HEK293 (cell line): ENCODE data around the gene DCUN1D4.

ENCODE experiments used
- CTCF ChIA-PET: fragments of 350-600 bp; formaldehyde crosslinking; extraction: SDS; loops from one replicate; lab custom pipeline; 2021; ENCODE audit warnings: antibody characterized with exemption; lab: Yijun Ruan, JAX
- POLR2A ChIA-PET: fragments of 300-600 bp; formaldehyde crosslinking; extraction: SDS; loops from one replicate; lab custom pipeline; 2020; ENCODE audit warnings: antibody characterized with exemption, inconsistent platforms; lab: Yijun Ruan, JAX
- H3K27ac ChIP-seq: fragments of 200-500 bp; sonication (Bioruptor generic); 2 replicates; pipeline ENCODE4 v1.5.1; 2014; ENCODE audit warnings: low read depth, low read length, control low read depth, inconsistent platforms; ENCODE audit errors: extremely low read depth
- H3K36me3 ChIP-seq, 2 experiments: fragments of 200-500 bp in 1 of 2; sonication (Bioruptor generic) in 1 of 2; 1 replicate in 1 of 2; 2 replicates in 1 of 2; pipeline ENCODE4 v1.5.1; 2014 to 2017; ENCODE audit warnings: inconsistent platforms in 2 of 2, low read length in 2 of 2; ENCODE audit not compliant: control insufficient read depth in 2 of 2, insufficient read depth in 1 of 2
- H3K4me1 ChIP-seq: fragments of 200-500 bp; sonication (Bioruptor generic); 2 replicates; pipeline ENCODE4 v1.5.1; 2014; ENCODE audit warnings: mild to moderate bottlenecking, low read length, inconsistent platforms; ENCODE audit not compliant: control insufficient read depth, insufficient read depth
- H3K4me3 ChIP-seq: 2 replicates; pipeline ENCODE4 v1.5.1; 2011; ENCODE audit warnings: low read depth, mild to moderate bottlenecking, control low read depth, low read length, moderate library complexity
- H3K9me3 ChIP-seq: fragments of 200-500 bp; sonication (Bioruptor generic); 2 replicates; pipeline ENCODE4 v1.5.1; 2014; ENCODE audit warnings: low read depth, low read length, inconsistent platforms; ENCODE audit not compliant: control insufficient read depth, insufficient read depth
- MYNN ChIP-seq: fragments of 450-650 bp; formaldehyde crosslinking; IDR thresholded peaks from 2 replicates; pipeline ENCODE4 v1.5.1; 2016; ENCODE audit warnings: missing biosample characterization, missing genetic modification characterization, borderline replicate concordance
- RBAK ChIP-seq: fragments of 450-650 bp; formaldehyde crosslinking; IDR thresholded peaks from 2 replicates; pipeline ENCODE4 v1.5.1; 2016; ENCODE audit warnings: missing biosample characterization, missing genetic modification characterization
- ZEB2 ChIP-seq: fragments of 450-650 bp; formaldehyde crosslinking; IDR thresholded peaks from 2 replicates; pipeline ENCODE4 v1.5.1; 2016; ENCODE audit warnings: missing biosample characterization, missing genetic modification characterization
- ZNF140 ChIP-seq: fragments of 450-650 bp; formaldehyde crosslinking; IDR thresholded peaks from 2 replicates; pipeline ENCODE4 v1.5.1; 2016; ENCODE audit warnings: missing biosample characterization, missing genetic modification characterization
- ZNF146 ChIP-seq: fragments of 450-650 bp; formaldehyde crosslinking; IDR thresholded peaks from 2 replicates; pipeline ENCODE4 v1.5.1; 2016; ENCODE audit warnings: missing biosample characterization, missing genetic modification characterization
- ZNF202 ChIP-seq: fragments of 450-650 bp; formaldehyde crosslinking; IDR thresholded peaks from 2 replicates; pipeline ENCODE4 v1.5.1; 2016; ENCODE audit warnings: missing biosample characterization, missing genetic modification characterization, borderline replicate concordance
- ZNF214 ChIP-seq: fragments of 450-650 bp; formaldehyde crosslinking; IDR thresholded peaks from 2 replicates; pipeline ENCODE4 v1.5.1; 2017; ENCODE audit warnings: missing biosample characterization, mild to moderate bottlenecking, missing genetic modification characterization, borderline replicate concordance
- ZNF324 ChIP-seq: fragments of 450-650 bp; formaldehyde crosslinking; IDR thresholded peaks from 2 replicates; pipeline ENCODE4 v1.5.1; 2016; ENCODE audit warnings: missing biosample characterization, missing genetic modification characterization
- ZNF350 ChIP-seq: fragments of 450-650 bp; formaldehyde crosslinking; IDR thresholded peaks from 2 replicates; pipeline ENCODE4 v1.5.0; 2017; ENCODE audit warnings: missing biosample characterization, mild to moderate bottlenecking, missing genetic modification characterization
- ZNF391 ChIP-seq: fragments of 450-650 bp; formaldehyde crosslinking; IDR thresholded peaks from 2 replicates; pipeline ENCODE4 v1.5.1; 2016; ENCODE audit warnings: low read depth, missing biosample characterization, missing genetic modification characterization, borderline replicate concordance
- ZNF621 ChIP-seq: fragments of 450-650 bp; formaldehyde crosslinking; IDR thresholded peaks from 2 replicates; pipeline ENCODE4 v1.5.1; 2017; ENCODE audit warnings: missing biosample characterization, missing genetic modification characterization
- ZNF654 ChIP-seq: fragments of 450-650 bp; formaldehyde crosslinking; IDR thresholded peaks from 2 replicates; pipeline ENCODE4 v1.5.1; 2016; ENCODE audit warnings: low read depth, missing biosample characterization, missing genetic modification characterization
- ZNF776 ChIP-seq: fragments of 450-650 bp; formaldehyde crosslinking; IDR thresholded peaks from 2 replicates; pipeline ENCODE4 v1.5.0; 2017; ENCODE audit warnings: missing biosample characterization, missing genetic modification characterization, borderline replicate concordance
- ZNF791 ChIP-seq: fragments of 450-650 bp; formaldehyde crosslinking; IDR thresholded peaks from 2 replicates; pipeline ENCODE4 v1.5.1; 2016; ENCODE audit warnings: missing biosample characterization, missing genetic modification characterization
- ZNF837 ChIP-seq: fragments of 450-650 bp; formaldehyde crosslinking; IDR thresholded peaks from 2 replicates; pipeline ENCODE4 v1.5.1; 2016; ENCODE audit warnings: missing biosample characterization, missing genetic modification characterization
- TF ChIP-seq, protein P1 (sequence below): fragments of 450-650 bp; formaldehyde crosslinking; IDR thresholded peaks from 2 replicates; pipeline ENCODE4 v1.5.1; 2016; ENCODE audit warnings: missing biosample characterization, missing genetic modification characterization
- TF ChIP-seq, protein P2 (sequence below): fragments of 450-650 bp; formaldehyde crosslinking; IDR thresholded peaks from 2 replicates; pipeline ENCODE4 v1.5.1; 2016; ENCODE audit warnings: missing biosample characterization, missing genetic modification characterization
- TF ChIP-seq, protein P3 (sequence below): fragments of 450-650 bp; formaldehyde crosslinking; IDR thresholded peaks from 2 replicates; pipeline ENCODE4 v1.5.1; 2016; ENCODE audit warnings: missing biosample characterization, missing genetic modification characterization, borderline replicate concordance
- TF ChIP-seq, protein P4 (sequence below): sonication (generic); formaldehyde crosslinking; IDR thresholded peaks from 2 replicates; pipeline ENCODE4 v1.8.1; 2022; ENCODE audit warnings: mild to moderate bottlenecking, moderate library complexity, missing genetic modification reagents
- TF ChIP-seq, protein P5 (sequence below): fragments of 450-650 bp; formaldehyde crosslinking; IDR thresholded peaks from 2 replicates; pipeline ENCODE4 v1.5.1; 2016; ENCODE audit warnings: missing biosample characterization, missing genetic modification characterization

DCUN1D4 gene

GRCh38 chr4:51931461-51931860 lies 88.5 kb downstream of the DCUN1D4 start:
- no peaks in the 10 kb centered on the region for H3K4me1 ChIP-seq
- H3K27ac ChIP-seq, result no peak overlapping the region
- no peaks in the 10 kb centered on the region for H3K9me3 ChIP-seq
- CTCF ChIA-PET, result no interaction called here
- TF ChIP-seq, protein P1, sequence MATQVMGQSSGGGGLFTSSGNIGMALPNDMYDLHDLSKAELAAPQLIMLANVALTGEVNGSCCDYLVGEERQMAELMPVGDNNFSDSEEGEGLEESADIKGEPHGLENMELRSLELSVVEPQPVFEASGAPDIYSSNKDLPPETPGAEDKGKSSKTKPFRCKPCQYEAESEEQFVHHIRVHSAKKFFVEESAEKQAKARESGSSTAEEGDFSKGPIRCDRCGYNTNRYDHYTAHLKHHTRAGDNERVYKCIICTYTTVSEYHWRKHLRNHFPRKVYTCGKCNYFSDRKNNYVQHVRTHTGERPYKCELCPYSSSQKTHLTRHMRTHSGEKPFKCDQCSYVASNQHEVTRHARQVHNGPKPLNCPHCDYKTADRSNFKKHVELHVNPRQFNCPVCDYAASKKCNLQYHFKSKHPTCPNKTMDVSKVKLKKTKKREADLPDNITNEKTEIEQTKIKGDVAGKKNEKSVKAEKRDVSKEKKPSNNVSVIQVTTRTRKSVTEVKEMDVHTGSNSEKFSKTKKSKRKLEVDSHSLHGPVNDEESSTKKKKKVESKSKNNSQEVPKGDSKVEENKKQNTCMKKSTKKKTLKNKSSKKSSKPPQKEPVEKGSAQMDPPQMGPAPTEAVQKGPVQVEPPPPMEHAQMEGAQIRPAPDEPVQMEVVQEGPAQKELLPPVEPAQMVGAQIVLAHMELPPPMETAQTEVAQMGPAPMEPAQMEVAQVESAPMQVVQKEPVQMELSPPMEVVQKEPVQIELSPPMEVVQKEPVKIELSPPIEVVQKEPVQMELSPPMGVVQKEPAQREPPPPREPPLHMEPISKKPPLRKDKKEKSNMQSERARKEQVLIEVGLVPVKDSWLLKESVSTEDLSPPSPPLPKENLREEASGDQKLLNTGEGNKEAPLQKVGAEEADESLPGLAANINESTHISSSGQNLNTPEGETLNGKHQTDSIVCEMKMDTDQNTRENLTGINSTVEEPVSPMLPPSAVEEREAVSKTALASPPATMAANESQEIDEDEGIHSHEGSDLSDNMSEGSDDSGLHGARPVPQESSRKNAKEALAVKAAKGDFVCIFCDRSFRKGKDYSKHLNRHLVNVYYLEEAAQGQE (tag by site-specific recombination), result no peak
- TF ChIP-seq ZNF621 (tag by site-specific recombination), result no peak
- no peak for TF ChIP-seq ZEB2 (tag by site-specific recombination)
- no peak for TF ChIP-seq MYNN (tag by site-specific recombination)
- TF ChIP-seq ZNF391 (tag by site-specific recombination), result no peak
- no peak for TF ChIP-seq ZNF324 (tag by site-specific recombination)
- no peak for TF ChIP-seq ZNF791
- TF ChIP-seq ZNF350 (tag by site-specific recombination), result no peak
- no peak for TF ChIP-seq ZNF654 (tag by site-specific recombination)
- TF ChIP-seq ZNF214, result no peak
- no peak for TF ChIP-seq ZNF140 (tag by site-specific recombination)
- no peak for TF ChIP-seq ZNF776 (tag by site-specific recombination)
- TF ChIP-seq ZNF837, result no peak
- TF ChIP-seq, protein P2, sequence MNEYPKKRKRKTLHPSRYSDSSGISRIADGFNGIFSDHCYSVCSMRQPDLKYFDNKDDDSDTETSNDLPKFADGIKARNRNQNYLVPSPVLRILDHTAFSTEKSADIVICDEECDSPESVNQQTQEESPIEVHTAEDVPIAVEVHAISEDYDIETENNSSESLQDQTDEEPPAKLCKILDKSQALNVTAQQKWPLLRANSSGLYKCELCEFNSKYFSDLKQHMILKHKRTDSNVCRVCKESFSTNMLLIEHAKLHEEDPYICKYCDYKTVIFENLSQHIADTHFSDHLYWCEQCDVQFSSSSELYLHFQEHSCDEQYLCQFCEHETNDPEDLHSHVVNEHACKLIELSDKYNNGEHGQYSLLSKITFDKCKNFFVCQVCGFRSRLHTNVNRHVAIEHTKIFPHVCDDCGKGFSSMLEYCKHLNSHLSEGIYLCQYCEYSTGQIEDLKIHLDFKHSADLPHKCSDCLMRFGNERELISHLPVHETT, result no peak
- no peak for TF ChIP-seq RBAK (tag by site-specific recombination)
- TF ChIP-seq ZNF146 (tag by site-specific recombination), result no peak
- TF ChIP-seq ZNF202 (tag by site-specific recombination), result no peak
- TF ChIP-seq, protein P3, sequence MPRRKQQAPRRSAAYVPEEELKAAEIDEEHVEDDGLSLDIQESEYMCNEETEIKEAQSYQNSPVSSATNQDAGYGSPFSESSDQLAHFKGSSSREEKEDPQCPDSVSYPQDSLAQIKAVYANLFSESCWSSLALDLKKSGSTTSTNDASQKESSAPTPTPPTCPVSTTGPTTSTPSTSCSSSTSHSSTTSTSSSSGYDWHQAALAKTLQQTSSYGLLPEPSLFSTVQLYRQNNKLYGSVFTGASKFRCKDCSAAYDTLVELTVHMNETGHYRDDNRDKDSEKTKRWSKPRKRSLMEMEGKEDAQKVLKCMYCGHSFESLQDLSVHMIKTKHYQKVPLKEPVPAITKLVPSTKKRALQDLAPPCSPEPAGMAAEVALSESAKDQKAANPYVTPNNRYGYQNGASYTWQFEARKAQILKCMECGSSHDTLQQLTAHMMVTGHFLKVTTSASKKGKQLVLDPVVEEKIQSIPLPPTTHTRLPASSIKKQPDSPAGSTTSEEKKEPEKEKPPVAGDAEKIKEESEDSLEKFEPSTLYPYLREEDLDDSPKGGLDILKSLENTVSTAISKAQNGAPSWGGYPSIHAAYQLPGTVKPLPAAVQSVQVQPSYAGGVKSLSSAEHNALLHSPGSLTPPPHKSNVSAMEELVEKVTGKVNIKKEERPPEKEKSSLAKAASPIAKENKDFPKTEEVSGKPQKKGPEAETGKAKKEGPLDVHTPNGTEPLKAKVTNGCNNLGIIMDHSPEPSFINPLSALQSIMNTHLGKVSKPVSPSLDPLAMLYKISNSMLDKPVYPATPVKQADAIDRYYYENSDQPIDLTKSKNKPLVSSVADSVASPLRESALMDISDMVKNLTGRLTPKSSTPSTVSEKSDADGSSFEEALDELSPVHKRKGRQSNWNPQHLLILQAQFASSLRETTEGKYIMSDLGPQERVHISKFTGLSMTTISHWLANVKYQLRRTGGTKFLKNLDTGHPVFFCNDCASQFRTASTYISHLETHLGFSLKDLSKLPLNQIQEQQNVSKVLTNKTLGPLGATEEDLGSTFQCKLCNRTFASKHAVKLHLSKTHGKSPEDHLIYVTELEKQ (tag by site-specific recombination), result no peak
- POLR2A ChIA-PET, result no interaction called here
- H3K36me3 ChIP-seq, result no peaks in the 10 kb centered on the region
- no peak overlapping the region for H3K4me3 ChIP-seq

- H3K4me1 ChIP-seq, result no peaks in the 10 kb centered on the region
- H3K9me3 ChIP-seq, result no peaks in the 10 kb centered on the region
- H3K36me3 ChIP-seq, result no peaks in the 10 kb centered on the region
- POLR2A ChIA-PET, result no interaction called here
- H3K27ac ChIP-seq, result no peak overlapping the region
- TF ChIP-seq, protein P4, sequence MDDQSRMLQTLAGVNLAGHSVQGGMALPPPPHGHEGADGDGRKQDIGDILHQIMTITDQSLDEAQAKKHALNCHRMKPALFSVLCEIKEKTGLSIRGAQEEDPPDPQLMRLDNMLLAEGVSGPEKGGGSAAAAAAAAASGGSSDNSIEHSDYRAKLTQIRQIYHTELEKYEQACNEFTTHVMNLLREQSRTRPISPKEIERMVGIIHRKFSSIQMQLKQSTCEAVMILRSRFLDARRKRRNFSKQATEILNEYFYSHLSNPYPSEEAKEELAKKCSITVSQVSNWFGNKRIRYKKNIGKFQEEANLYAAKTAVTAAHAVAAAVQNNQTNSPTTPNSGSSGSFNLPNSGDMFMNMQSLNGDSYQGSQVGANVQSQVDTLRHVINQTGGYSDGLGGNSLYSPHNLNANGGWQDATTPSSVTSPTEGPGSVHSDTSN, result no peak
- TF ChIP-seq, protein P5, sequence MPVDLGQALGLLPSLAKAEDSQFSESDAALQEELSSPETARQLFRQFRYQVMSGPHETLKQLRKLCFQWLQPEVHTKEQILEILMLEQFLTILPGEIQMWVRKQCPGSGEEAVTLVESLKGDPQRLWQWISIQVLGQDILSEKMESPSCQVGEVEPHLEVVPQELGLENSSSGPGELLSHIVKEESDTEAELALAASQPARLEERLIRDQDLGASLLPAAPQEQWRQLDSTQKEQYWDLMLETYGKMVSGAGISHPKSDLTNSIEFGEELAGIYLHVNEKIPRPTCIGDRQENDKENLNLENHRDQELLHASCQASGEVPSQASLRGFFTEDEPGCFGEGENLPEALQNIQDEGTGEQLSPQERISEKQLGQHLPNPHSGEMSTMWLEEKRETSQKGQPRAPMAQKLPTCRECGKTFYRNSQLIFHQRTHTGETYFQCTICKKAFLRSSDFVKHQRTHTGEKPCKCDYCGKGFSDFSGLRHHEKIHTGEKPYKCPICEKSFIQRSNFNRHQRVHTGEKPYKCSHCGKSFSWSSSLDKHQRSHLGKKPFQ, result no peak
- TF ChIP-seq, all 188 proteins: peak for 0
- CTCF ChIA-PET, result no interaction called here
- H3K4me3 ChIP-seq, result no peak overlapping the region
Measured at GRCh38 chr4:51932261-51932660, 89.3 kb downstream of the DCUN1D4 start.
